ENCODE data around the gene FCSK. TPM values are rescaled to one million over a fixed set of nuclear protein-coding genes. Genes with fewer than 3 reads are reported as not detected.

FCSK gene
- total and polyA plus RNA-seq, 2 of the 8 experiments (the other 6 are each of a cell fraction or from before 2014, with no cell fraction given), result 4.6 to 5.1 TPM

DNA sequence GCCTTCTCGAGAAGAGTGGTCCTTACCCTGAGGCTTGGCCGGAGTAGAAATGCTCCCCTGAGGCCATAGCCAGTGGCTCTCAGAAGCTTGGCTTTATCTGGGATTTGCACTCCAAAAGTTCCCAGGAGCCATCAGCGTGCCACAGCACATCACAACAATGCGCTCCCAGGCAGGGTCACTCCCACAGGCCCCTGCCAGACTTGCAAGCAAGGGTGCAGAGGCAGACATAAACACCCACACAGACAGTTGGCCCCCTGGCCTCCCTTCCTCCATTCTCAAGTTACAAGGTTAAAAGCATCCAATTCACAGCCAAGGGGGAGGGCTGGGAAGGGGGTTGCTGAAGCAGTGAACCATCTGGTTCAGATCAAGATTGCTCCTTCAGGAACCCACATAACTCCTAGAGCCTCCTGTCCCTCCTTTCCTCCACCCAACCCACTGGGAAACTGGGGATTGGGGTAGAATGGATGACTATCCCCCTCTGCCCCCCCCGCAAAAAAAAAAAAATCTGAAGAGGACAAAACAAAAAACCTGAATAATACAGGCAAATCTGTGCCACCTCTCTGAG lies 17.3 kb upstream of the FCSK start:
- H2BK5ac ChIP-seq (ENCODE audit: low read depth, low read length), result peak overlapping the region; percentile 61; the same call in 1 of the 2 replicates
- 45% methylated on average over 4 of the region's 5 CpGs; no CpG with 5 or more reads in 1 of the 2 experiments for WGBS, 2 experiments (ENCODE audit: extremely low coverage in 1 of 2, insufficient coverage in 1 of 2, insufficient read length in 1 of 2, insufficient replicate concordance in 2 of 2, low coverage in 1 of 2, low lambda C conversion rate in 2 of 2, missing lambda C conversion rate in 1 of 2)
- no peak overlapping the region for H4K5ac ChIP-seq (ENCODE audit: insufficient read length, low read depth, low read length)
- no peaks in the 10 kb centered on the region for H3K9me3 ChIP-seq (ENCODE audit: insufficient read depth in 2 of 2, low read depth in 1 of 2, low read length in 1 of 2)
- FAIRE-seq (no peak), DNase-seq (ENCODE audit: low read depth in 1 of 2, low spot score in 2 of 2) (peak; percentile 67 to 70)
- peaks cover 12% of the 10 kb centered on the region for H3K79me1 ChIP-seq (ENCODE audit: low read depth, low read length)
- ChIA-PET CTCF (ENCODE audit: partially characterized antibody) (interaction anchor here (0.7 to 4.2 kb wide), 6 partner anchors 17 to 48 kb away, joined by 3 to 37 read pairs (median 5); partner anchors contain the start of gene FCSK), POLR2A (ENCODE audit: partially characterized antibody) (interaction anchor here (0.5 to 3.6 kb wide), 11 partner anchors 9 to 453 kb away, joined by 3 to 22 read pairs (median 4); partner anchors contain the start of gene FCSK)
- no peak overlapping the region for H3K14ac ChIP-seq (ENCODE audit: insufficient read length)
- no peak overlapping the region for H3K27ac ChIP-seq (ENCODE audit: low read depth, low read length)
- H3K4ac ChIP-seq (replicated peaks; ENCODE audit: insufficient read length, low read depth, low read length), result no peak overlapping the region
- H2BK15ac ChIP-seq (ENCODE audit: low read length), result no peak overlapping the region
- peak overlapping the region; percentile 76 to 92 (median 80); a peak in 7 of 8 replicates for H3K4me3 ChIP-seq (ENCODE audit: extremely low read depth in 1 of 4, insufficient read depth in 2 of 4, low read depth in 3 of 4, low read length in 4 of 4)
- no peak overlapping the region for H2BK120ac ChIP-seq (replicated peaks; ENCODE audit: low read depth, low read length)
- H3K79me2 ChIP-seq (ENCODE audit: control insufficient read depth in 1 of 2, insufficient read depth in 2 of 2, low read length in 2 of 2), result peaks cover 0 to 53% of the 10 kb centered on the region in 2 experiments; a peak in 3 of 4 replicates
- peaks cover 11% of the 10 kb centered on the region for H3K23me2 ChIP-seq (ENCODE audit: low read depth, low read length)
- H2BK12ac ChIP-seq (ENCODE audit: low read depth, low read length), result 0 out of 2 replicates have a peak overlapping the region, but pooled peaks have one; percentile 22
- H3K27me3 ChIP-seq (replicated peaks in 1 of 4; ENCODE audit: control insufficient read depth in 3 of 4, extremely low read depth in 1 of 4, insufficient read depth in 3 of 4, low read length in 3 of 4), result no peaks in the 10 kb centered on the region
- H3K4me1 ChIP-seq (replicated peaks in 1 of 4; ENCODE audit: control insufficient read depth in 3 of 4, insufficient read depth in 4 of 4, low read length in 3 of 4), result peaks cover 15 to 32% (median 20%) of the 10 kb centered on the region in 4 experiments
- H3K4me2 ChIP-seq (ENCODE audit: insufficient read depth in 1 of 2, low read depth in 2 of 2, low read length in 2 of 2), result peak overlapping the region; percentile 91 to 98
- no peaks in the 10 kb centered on the region for H4K20me1 ChIP-seq (replicated peaks in 1 of 2; ENCODE audit: control insufficient read depth in 1 of 2, insufficient read depth in 2 of 2, low read length in 2 of 2)
- H2AK5ac ChIP-seq (ENCODE audit: low read depth, low read length), result 0 out of 2 replicates have a peak overlapping the region, but pooled peaks have one; percentile 2
- H3K9ac ChIP-seq (replicated peaks in 1 of 4; ENCODE audit: extremely low read depth in 1 of 4, low read depth in 3 of 4, low read length in 3 of 4), result peak overlapping the region in 2 of 4 experiments; percentile 8 to 66; a peak in 2 of 7 replicates
- H4K8ac ChIP-seq (ENCODE audit: extremely low read depth, insufficient read depth, low read length), result no peak overlapping the region
- H3K56ac ChIP-seq (replicated peaks; ENCODE audit: insufficient read length, low read depth, low read length), result no peak overlapping the region
- H2BK20ac ChIP-seq (ENCODE audit: low read length), result 0 out of 2 replicates have a peak overlapping the region, but pooled peaks have one; percentile 23
- peak overlapping the region; percentile 17; the same call in 1 of the 2 replicates for H3K18ac ChIP-seq (ENCODE audit: extremely low read depth, low read length)
- peaks cover 0 to 5% (median 0%) of the 10 kb centered on the region in 4 experiments; a peak in 3 of 8 replicates for H3K36me3 ChIP-seq (ENCODE audit: control insufficient read depth in 2 of 4, insufficient read depth in 4 of 4, low read length in 3 of 4)
- no peak overlapping the region for H4K91ac ChIP-seq (replicated peaks; ENCODE audit: insufficient read length, low read length)
- H3K23ac ChIP-seq (ENCODE audit: insufficient read length), result no peak overlapping the region
- H2AFZ ChIP-seq (ENCODE audit: low read length), result no peak overlapping the region
- TF ChIP-seq, protein P1, sequence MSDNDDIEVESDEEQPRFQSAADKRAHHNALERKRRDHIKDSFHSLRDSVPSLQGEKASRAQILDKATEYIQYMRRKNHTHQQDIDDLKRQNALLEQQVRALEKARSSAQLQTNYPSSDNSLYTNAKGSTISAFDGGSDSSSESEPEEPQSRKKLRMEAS (IDR thresholded peaks at IDR 0.05), result peak; percentile 46
- TF ChIP-seq BACH1 (IDR thresholded peaks at IDR 0.05; ENCODE audit: low read length) (no peak), GABPA (IDR thresholded peaks at IDR 0.05; ENCODE audit: borderline replicate concordance, insufficient read depth, low read length) (no peak), POLR2AphosphoS5 (IDR thresholded peaks at IDR 0.05; ENCODE audit: low read depth, low read length) (no peak), RXRA (IDR thresholded peaks at IDR 0.05; ENCODE audit: insufficient read depth, low read depth, low read length) (no peak), FOSL1 (IDR thresholded peaks at IDR 0.05; ENCODE audit: insufficient read depth, low read depth, low read length) (no peak), EGR1 (IDR thresholded peaks at IDR 0.05; ENCODE audit: borderline replicate concordance, low read depth, low read length) (peak; percentile 55; the same call in 1 of the 2 replicates), EZH2 (IDR thresholded peaks at IDR 0.05; ENCODE audit: low read depth, low read length, severe bottlenecking) (no peak), SUZ12 (IDR thresholded peaks at IDR 0.05; ENCODE audit: low read length) (no peak), EP300 (IDR thresholded peaks at IDR 0.05; ENCODE audit: borderline replicate concordance in 1 of 2, low read depth in 2 of 2, low read length in 2 of 2) (no peak; a peak in 1 of 3 replicates), BRCA1 (IDR thresholded peaks at IDR 0.05; ENCODE audit: low read depth, low read length) (no peak), HDAC6 (IDR thresholded peaks at IDR 0.05; ENCODE audit: low read depth, low read length) (no peak)
